Measurements from ENCODE around the gene IPO4.

DNA sequence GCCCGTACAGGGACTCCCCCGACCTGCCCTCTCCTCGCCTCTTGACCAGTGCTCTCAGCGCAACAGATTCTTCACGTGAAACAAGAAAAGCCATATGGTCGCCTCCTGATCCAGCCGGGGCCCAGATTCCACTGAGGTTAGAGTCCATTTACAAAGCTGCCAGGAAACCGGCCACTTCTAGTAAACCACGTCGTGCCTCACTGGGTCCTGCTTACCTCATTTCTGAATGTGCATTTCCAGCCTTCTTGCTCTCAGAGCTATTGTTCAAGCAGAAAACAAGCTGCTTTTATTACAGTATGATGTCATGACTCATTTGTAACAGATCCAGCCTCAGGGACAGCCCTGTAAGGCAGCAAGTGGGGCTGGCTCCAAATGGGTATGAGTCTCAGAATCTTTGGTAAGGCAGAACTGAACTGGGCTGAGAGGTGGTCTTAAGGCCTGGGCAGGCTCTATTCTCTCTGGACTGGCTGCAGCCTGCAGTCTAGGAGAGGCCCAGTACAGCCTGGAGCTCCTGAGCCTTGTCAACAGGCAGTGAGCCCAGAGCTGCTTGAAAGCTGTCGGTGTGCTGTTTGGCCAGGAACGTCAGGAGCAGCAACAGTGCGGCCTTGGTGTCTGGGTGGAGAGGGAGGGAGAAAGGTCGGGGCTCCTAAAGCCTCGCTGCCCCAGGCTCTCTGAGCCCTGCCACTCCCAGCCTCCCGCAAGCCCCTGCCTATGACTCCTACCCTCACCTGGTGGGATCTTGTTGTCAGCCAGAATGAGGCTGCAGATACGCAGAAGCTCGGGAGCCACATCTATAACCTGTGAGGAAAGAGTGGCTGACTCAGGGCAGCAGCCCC lies 8.4 kb downstream of the IPO4 start:
- TF ChIP-seq, protein P1, sequence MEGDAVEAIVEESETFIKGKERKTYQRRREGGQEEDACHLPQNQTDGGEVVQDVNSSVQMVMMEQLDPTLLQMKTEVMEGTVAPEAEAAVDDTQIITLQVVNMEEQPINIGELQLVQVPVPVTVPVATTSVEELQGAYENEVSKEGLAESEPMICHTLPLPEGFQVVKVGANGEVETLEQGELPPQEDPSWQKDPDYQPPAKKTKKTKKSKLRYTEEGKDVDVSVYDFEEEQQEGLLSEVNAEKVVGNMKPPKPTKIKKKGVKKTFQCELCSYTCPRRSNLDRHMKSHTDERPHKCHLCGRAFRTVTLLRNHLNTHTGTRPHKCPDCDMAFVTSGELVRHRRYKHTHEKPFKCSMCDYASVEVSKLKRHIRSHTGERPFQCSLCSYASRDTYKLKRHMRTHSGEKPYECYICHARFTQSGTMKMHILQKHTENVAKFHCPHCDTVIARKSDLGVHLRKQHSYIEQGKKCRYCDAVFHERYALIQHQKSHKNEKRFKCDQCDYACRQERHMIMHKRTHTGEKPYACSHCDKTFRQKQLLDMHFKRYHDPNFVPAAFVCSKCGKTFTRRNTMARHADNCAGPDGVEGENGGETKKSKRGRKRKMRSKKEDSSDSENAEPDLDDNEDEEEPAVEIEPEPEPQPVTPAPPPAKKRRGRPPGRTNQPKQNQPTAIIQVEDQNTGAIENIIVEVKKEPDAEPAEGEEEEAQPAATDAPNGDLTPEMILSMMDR (IDR thresholded peaks at IDR 0.05; ENCODE audit: insufficient read depth, low read length) = no peak
- no peak for TF ChIP-seq POLR2AphosphoS5 (IDR thresholded peaks at IDR 0.05; ENCODE audit: low read depth)

Measured in HL-60 (cell line).